ENCODE measurements around the gene SPATA32. TPM values are rescaled to one million over a fixed set of nuclear protein-coding genes. Genes with fewer than 3 reads are reported as not detected.

The SPATA32 gene
- total RNA-seq, 1 donor from 2014 or later = not detected

DNA sequence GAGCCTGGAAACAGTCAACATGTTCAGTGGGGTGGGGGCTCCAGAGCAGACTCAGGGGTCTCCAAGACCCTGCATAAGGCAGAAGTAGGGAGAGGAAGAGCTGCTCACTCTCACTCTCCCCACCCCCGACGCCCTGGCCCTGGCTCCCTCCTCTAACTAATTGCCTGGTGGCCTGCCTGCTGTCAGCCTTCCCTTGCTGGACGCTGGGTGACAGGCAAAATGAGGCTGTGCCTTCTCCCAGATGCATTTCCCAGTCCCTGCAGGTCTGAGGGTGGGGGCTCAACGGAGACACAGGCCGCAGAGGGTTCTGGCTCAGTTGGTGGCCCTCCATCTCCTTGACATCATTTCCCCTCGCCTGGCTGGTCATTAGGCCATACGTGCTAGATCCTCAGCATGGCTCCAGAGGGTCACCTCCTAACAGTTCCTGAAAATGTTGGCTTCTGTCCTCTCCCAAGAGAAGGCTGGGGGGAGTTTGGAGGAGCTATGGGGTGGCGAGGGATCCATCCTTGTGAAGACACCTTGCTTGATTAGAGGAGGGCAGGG lies 38.8 kb downstream of the SPATA32 start:
- peak overlapping the region; percentile 60 for H3K4me3 ChIP-seq (ENCODE audit: low read depth, low read length)
- DNase-seq (ENCODE audit: low read depth) = no peak
- TF ChIP-seq CTCF (conservative IDR thresholded peaks at IDR 0.05; ENCODE audit: low read depth, low read length) = no peak

DNA sequence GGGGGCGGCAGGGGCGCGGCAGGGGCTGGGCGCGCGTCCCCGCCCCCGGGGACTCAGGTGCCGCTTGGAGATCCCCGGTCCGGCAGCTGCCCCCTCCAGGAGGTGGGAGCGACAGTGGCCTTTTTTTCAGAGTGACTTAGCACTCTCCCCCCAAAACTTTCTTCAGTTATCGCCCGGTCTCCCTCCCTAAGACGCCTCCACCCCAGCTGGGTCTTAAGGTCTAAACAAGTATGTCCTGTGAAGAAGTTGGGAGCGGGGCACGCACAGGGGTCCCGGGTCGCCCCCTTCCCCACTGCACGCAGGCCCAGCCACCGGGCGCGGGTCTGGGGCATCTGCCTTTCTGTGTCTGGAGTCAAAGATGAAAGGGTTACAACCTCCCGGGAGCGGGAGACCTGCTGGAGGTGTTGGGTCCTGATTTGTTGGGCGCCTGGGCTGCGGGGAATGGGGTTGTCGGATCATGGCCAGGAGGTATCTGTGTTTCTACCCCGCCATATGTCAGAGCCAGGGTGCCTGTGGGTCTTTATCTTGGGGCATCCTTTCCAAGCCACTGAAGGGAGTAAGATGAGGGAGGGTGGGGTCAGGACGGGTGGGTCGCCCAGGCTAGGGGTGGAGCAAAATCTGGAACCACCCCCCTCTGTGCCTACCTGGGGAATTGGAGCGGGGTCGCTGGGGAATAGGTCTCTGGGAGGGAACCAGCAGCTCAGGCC lies 39.5 kb downstream of the SPATA32 start:
- H3K4me3 ChIP-seq (ENCODE audit: low read depth, low read length) = peak overlapping the region; percentile 60
- TF ChIP-seq CTCF (conservative IDR thresholded peaks at IDR 0.05; ENCODE audit: low read depth, low read length) = no peak
- no peak for DNase-seq (ENCODE audit: low read depth)

GRCh38 chr17:45222014-45222288 lies 39.9 kb downstream of the SPATA32 start:
- TF ChIP-seq CTCF (conservative IDR thresholded peaks at IDR 0.05; ENCODE audit: low read depth, low read length) = no peak
- no peak for DNase-seq (ENCODE audit: low read depth)
- peak overlapping the region; percentile 60 for H3K4me3 ChIP-seq (ENCODE audit: low read depth, low read length)

GRCh38 chr17:45221081-45222013 lies 40.5 kb downstream of the SPATA32 start, which contains the start of gene FMNL1:
FMNL1 (plus strand) TSS chr17:45221885; CDS start chr17:45222125, 240 bp downstream.
- no peak for TF ChIP-seq CTCF (conservative IDR thresholded peaks at IDR 0.05; ENCODE audit: low read depth, low read length)
- peak within 1 kb of the TSS; percentile 60 for H3K4me3 ChIP-seq (ENCODE audit: low read depth, low read length)
- DNase-seq (ENCODE audit: low read depth) = no peak

- TF ChIP-seq CTCF (conservative IDR thresholded peaks at IDR 0.05; ENCODE audit: low read depth, low read length) = no peak
- DNase-seq (ENCODE audit: low read depth) = no peak
- H3K4me3 ChIP-seq (ENCODE audit: low read depth, low read length) = no peak overlapping the region
Measured at GRCh38 chr17:45220079-45220478, 41.8 kb downstream of the SPATA32 start.

GRCh38 chr17:45218895-45219661 lies 42.8 kb downstream of the SPATA32 start:
- peak; percentile 93 for TF ChIP-seq CTCF (conservative IDR thresholded peaks at IDR 0.05; ENCODE audit: low read depth, low read length)
- H3K4me3 ChIP-seq (ENCODE audit: low read depth, low read length) = no peak overlapping the region
- no peak for DNase-seq (ENCODE audit: low read depth)

Other genes with a start within 250 kb of the SPATA32 start
- 40.4 and 44.4 TPM in 2 replicates for gene DCAKD, start 210.5 kb downstream of the SPATA32 start, total RNA-seq
- gene NMT1, start 200.8 kb downstream of the SPATA32 start, total RNA-seq = 81.9 and 82.5 TPM in 2 replicates
- 46.0 and 107 TPM in 2 replicates for gene PLCD3, start 129.6 kb downstream of the SPATA32 start, total RNA-seq
- gene ACBD4, start 126.4 kb downstream of the SPATA32 start, total RNA-seq = 4.5 and 11.3 TPM in 2 replicates
- 11.0 and 20.3 TPM in 2 replicates for gene HEXIM1, start 113.6 kb downstream of the SPATA32 start, total RNA-seq
- gene HEXIM2, start 100.2 kb downstream of the SPATA32 start, total RNA-seq = 3.0 and 6.1 TPM in 2 replicates
- 5.1 and 5.7 TPM in 2 replicates for gene FMNL1, start 40.2 kb downstream of the SPATA32 start, total RNA-seq
- 6.6 and 9.5 TPM in 2 replicates for gene MAP3K14, start 54.9 kb upstream of the SPATA32 start, total RNA-seq
- 29.4 and 39.8 TPM in 2 replicates for gene ARHGAP27, start 170.8 kb upstream of the SPATA32 start, total RNA-seq
- gene PLEKHM1, start 228.6 kb upstream of the SPATA32 start, total RNA-seq = 14.8 and 15.9 TPM in 2 replicates